ENCODE results near the gene PLAC1. TPM values are rescaled to one million over a fixed set of nuclear protein-coding genes. Genes with fewer than 3 reads are reported as not detected.

Gene PLAC1
- total RNA-seq, 1 donor from 2014 or later: 14.5 TPM

GRCh38 chrX:134636851-134637250, 21.4 kb downstream of the PLAC1 start:
- peak overlapping the region; percentile 20 for H3K27ac Mint-ChIP-seq
- H3K27me3 Mint-ChIP-seq (ENCODE audit: low read depth): no peaks in the 10 kb centered on the region
- DNase-seq (ENCODE audit: low spot score in 2 of 2, unreplicated experiment in 2 of 2): no peak
- H3K4me3 Mint-ChIP-seq: no peak overlapping the region
- H3K9me3 Mint-ChIP-seq: peaks cover 40% of the 10 kb centered on the region
- no peak for TF ChIP-seq CTCF (IDR thresholded peaks at IDR 0.05; ENCODE audit: unreplicated experiment)
- peaks cover 6% of the 10 kb centered on the region for H3K4me1 Mint-ChIP-seq
- peaks cover 3% of the 10 kb centered on the region for H3K36me3 Mint-ChIP-seq

DNA sequence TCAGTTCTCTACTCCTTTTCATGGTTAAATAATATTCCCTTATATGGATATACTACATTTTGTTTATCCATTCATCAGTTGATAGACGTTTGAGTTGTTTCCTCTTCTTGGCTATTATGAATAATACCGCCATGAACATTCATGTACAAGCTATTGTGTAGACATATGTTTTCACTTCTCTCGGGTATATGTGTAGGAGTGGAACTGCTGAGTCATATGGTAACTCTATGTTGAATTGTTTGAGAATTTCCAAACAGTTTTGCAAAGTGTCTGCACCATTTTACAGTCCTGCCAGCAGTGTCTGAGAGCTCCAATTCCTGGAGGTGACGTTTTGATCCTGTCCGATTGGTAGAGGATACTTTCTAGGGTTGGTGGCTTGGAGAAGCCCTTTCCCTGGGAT, 23.6 kb downstream of the PLAC1 start:
- H3K9me3 Mint-ChIP-seq: peaks cover 35% of the 10 kb centered on the region
- no peak overlapping the region for H3K4me3 Mint-ChIP-seq
- no peak overlapping the region for H3K27ac Mint-ChIP-seq
- H3K27me3 Mint-ChIP-seq (ENCODE audit: low read depth): no peaks in the 10 kb centered on the region
- TF ChIP-seq CTCF (IDR thresholded peaks at IDR 0.05; ENCODE audit: unreplicated experiment): no peak
- H3K4me1 Mint-ChIP-seq: peaks cover 6% of the 10 kb centered on the region
- no peaks in the 10 kb centered on the region for H3K36me3 Mint-ChIP-seq
- no peak for DNase-seq (ENCODE audit: low spot score in 2 of 2, unreplicated experiment in 2 of 2)

- Mint-ChIP-seq H3K4me3 (no peak overlapping the region), H3K27me3 (ENCODE audit: low read depth) (no peaks in the 10 kb centered on the region), H3K4me1 (peaks cover 6% of the 10 kb centered on the region), H3K36me3 (no peaks in the 10 kb centered on the region), H3K9me3 (peaks cover 34% of the 10 kb centered on the region), H3K27ac (no peak overlapping the region)
- TF ChIP-seq CTCF (IDR thresholded peaks at IDR 0.05; ENCODE audit: unreplicated experiment): no peak
- no peak for DNase-seq (ENCODE audit: low spot score in 2 of 2, unreplicated experiment in 2 of 2)
Observed at GRCh38 chrX:134633832-134634231, 24.4 kb downstream of the PLAC1 start.

GRCh38 chrX:134633394-134633793, 24.9 kb downstream of the PLAC1 start:
- Mint-ChIP-seq H3K4me3 (no peak overlapping the region), H3K27me3 (ENCODE audit: low read depth) (no peaks in the 10 kb centered on the region), H3K4me1 (peaks cover 6% of the 10 kb centered on the region), H3K9me3 (peaks cover 33% of the 10 kb centered on the region), H3K27ac (no peak overlapping the region), H3K36me3 (no peaks in the 10 kb centered on the region)
- DNase-seq (ENCODE audit: low spot score in 2 of 2, unreplicated experiment in 2 of 2): no peak
- no peak for TF ChIP-seq CTCF (IDR thresholded peaks at IDR 0.05; ENCODE audit: unreplicated experiment)

DNA sequence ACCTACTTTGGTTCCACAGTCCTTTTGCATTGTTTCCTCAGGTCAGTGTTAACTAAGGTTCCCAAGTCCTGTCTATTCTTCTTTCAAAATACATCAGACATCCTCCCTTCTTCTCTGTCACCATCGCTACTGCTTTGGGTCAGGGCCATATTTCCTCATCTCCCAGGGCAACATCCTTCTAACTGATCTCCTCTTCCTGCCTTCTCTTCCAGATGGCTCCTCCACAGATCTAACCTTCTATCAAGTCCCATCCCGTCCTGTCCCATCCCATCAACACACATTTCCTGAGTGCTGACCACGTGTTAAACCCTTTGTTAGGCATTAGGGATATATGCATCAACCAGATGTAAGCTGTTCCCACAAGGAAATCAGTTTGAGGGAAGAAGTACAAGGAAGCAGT, 25.9 kb downstream of the PLAC1 start:
- no peaks in the 10 kb centered on the region for H3K27me3 Mint-ChIP-seq (ENCODE audit: low read depth)
- no peak for DNase-seq (ENCODE audit: low spot score in 2 of 2, unreplicated experiment in 2 of 2)
- no peak overlapping the region for H3K4me3 Mint-ChIP-seq
- TF ChIP-seq CTCF (IDR thresholded peaks at IDR 0.05; ENCODE audit: unreplicated experiment): no peak
- H3K27ac Mint-ChIP-seq: no peak overlapping the region
- H3K36me3 Mint-ChIP-seq: no peaks in the 10 kb centered on the region
- H3K4me1 Mint-ChIP-seq: peaks cover 8% of the 10 kb centered on the region
- H3K9me3 Mint-ChIP-seq: peaks cover 37% of the 10 kb centered on the region
